A549 (cell line): ENCODE measurements around the gene CFAP410.

Experiments used
- BHLHE40 ChIP-seq: IDR thresholded peaks from 2 replicates; pipeline ENCODE4 v1.6.1; 2012; ENCODE audit warnings: low read depth, low read length, inconsistent platforms
- CHD4 ChIP-seq: fragments of 200-600 bp; sonication (generic); IDR thresholded peaks from 2 replicates; pipeline ENCODE4 v1.6.1; 2016; ENCODE audit warnings: antibody characterized with exemption, mild to moderate bottlenecking, borderline replicate concordance
- EP300 ChIP-seq, 2 experiments: fragments of >200 bp; sonication (Bioruptor Twin); formaldehyde crosslinking; IDR thresholded peaks; 2 replicates in 1 of 2; 3 replicates in 1 of 2; pipeline ENCODE4 v1.6.1; 2016 to 2017
- KDM5A ChIP-seq: fragments of 200-600 bp; sonication (generic); IDR thresholded peaks from 2 replicates; pipeline ENCODE4 v1.6.1; 2016; ENCODE audit warnings: antibody characterized with exemption, mild to moderate bottlenecking
- MAFK ChIP-seq: fragments of 450-650 bp; IDR thresholded peaks from 2 replicates; pipeline ENCODE4 v1.6.1; 2014; ENCODE audit not compliant: partially characterized antibody
- NR3C1 ChIP-seq: fragments of >200 bp; sonication (Bioruptor Twin); formaldehyde crosslinking; IDR thresholded peaks from 3 replicates; pipeline ENCODE4 v1.6.1; 2017
- POLR2A ChIP-seq: IDR thresholded peaks from 2 replicates; pipeline ENCODE4 v1.6.1; 2012; ENCODE audit warnings: mild to moderate bottlenecking, low read length
- RAD21 ChIP-seq, 2 experiments: fragments of >200 bp in 1 of 2; sonication (Bioruptor Twin) in 1 of 2; formaldehyde crosslinking in 1 of 2; IDR thresholded peaks in 1 of 2; conservative IDR thresholded peaks in 1 of 2; 2 replicates in 1 of 2; 3 replicates in 1 of 2; pipeline ENCODE4 v1.6.1; 2012 to 2018; ENCODE audit warnings: inconsistent platforms in 1 of 2
- TF ChIP-seq, protein P1 (sequence below): fragments of >200 bp; sonication (Bioruptor Twin); formaldehyde crosslinking; IDR thresholded peaks from 3 replicates; pipeline ENCODE4 v1.5.1; 2016
- TF ChIP-seq, protein P2 (sequence below): fragments of 150-350 bp; IDR thresholded peaks from 2 replicates; pipeline ENCODE4 v1.6.1; 2014; ENCODE audit warnings: low read depth, mild to moderate bottlenecking, low read length
- TF ChIP-seq, protein P3 (sequence below): IDR thresholded peaks from 2 replicates; pipeline ENCODE4 v1.6.1; 2012

DNA sequence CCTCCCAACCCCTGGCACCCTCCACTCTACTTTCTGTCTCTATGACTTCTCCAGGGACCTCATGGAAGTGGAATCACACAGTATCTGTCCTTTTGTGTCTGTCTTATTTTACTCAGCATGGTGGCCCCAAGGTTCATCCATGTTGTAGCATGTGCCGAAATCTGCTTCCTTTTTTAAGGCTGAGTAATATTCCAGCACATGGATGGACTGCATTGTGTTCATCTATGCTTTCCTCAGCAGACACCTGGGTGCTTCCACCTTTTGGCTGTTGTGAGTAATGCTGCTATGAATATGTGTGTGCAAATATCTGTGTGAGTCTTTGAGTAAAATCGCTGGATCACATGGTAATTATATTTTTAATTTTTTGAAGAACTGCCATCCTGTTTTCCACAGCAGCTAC, 40.9 kb downstream of the CFAP410 start:
- TF ChIP-seq POLR2A (no peak), EP300 (IDR thresholded peaks at IDR 0.05) (no peak), KDM5A (no peak), NR3C1 (no peak), MAFK (no peak), BHLHE40 (no peak), CHD4 (no peak), RAD21 (conservative IDR thresholded peaks at IDR 0.05 in 1 of 2, IDR thresholded peaks at IDR 0.05 in 1 of 2) (no peak)
- TF ChIP-seq, protein P1, sequence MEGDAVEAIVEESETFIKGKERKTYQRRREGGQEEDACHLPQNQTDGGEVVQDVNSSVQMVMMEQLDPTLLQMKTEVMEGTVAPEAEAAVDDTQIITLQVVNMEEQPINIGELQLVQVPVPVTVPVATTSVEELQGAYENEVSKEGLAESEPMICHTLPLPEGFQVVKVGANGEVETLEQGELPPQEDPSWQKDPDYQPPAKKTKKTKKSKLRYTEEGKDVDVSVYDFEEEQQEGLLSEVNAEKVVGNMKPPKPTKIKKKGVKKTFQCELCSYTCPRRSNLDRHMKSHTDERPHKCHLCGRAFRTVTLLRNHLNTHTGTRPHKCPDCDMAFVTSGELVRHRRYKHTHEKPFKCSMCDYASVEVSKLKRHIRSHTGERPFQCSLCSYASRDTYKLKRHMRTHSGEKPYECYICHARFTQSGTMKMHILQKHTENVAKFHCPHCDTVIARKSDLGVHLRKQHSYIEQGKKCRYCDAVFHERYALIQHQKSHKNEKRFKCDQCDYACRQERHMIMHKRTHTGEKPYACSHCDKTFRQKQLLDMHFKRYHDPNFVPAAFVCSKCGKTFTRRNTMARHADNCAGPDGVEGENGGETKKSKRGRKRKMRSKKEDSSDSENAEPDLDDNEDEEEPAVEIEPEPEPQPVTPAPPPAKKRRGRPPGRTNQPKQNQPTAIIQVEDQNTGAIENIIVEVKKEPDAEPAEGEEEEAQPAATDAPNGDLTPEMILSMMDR: no peak
- TF ChIP-seq, protein P2, sequence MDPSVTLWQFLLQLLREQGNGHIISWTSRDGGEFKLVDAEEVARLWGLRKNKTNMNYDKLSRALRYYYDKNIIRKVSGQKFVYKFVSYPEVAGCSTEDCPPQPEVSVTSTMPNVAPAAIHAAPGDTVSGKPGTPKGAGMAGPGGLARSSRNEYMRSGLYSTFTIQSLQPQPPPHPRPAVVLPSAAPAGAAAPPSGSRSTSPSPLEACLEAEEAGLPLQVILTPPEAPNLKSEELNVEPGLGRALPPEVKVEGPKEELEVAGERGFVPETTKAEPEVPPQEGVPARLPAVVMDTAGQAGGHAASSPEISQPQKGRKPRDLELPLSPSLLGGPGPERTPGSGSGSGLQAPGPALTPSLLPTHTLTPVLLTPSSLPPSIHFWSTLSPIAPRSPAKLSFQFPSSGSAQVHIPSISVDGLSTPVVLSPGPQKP: no peak
- TF ChIP-seq, protein P3, sequence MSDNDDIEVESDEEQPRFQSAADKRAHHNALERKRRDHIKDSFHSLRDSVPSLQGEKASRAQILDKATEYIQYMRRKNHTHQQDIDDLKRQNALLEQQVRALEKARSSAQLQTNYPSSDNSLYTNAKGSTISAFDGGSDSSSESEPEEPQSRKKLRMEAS: no peak
